GM12875 (cell line): ENCODE measurements around the gene PEX14.

Source experiments
- H3K4me3 ChIP-seq: one replicate; pipeline ENCODE4 v1.5.1; 2011; ENCODE audit warnings: low read depth, low read length, control low read depth
- CTCF ChIP-seq: IDR thresholded peaks from 2 replicates; pipeline ENCODE4 v1.5.1; 2011; ENCODE audit warnings: low read depth, mild to moderate bottlenecking, control low read depth, inconsistent platforms, low read length, moderate library complexity, borderline replicate concordance; ENCODE audit not compliant: insufficient read depth

Gene PEX14

GRCh38 chr1:10638559-10639005, 163.8 kb downstream of the PEX14 start:
- H3K4me3 ChIP-seq = no peak overlapping the region
- no peak for TF ChIP-seq CTCF

DNA sequence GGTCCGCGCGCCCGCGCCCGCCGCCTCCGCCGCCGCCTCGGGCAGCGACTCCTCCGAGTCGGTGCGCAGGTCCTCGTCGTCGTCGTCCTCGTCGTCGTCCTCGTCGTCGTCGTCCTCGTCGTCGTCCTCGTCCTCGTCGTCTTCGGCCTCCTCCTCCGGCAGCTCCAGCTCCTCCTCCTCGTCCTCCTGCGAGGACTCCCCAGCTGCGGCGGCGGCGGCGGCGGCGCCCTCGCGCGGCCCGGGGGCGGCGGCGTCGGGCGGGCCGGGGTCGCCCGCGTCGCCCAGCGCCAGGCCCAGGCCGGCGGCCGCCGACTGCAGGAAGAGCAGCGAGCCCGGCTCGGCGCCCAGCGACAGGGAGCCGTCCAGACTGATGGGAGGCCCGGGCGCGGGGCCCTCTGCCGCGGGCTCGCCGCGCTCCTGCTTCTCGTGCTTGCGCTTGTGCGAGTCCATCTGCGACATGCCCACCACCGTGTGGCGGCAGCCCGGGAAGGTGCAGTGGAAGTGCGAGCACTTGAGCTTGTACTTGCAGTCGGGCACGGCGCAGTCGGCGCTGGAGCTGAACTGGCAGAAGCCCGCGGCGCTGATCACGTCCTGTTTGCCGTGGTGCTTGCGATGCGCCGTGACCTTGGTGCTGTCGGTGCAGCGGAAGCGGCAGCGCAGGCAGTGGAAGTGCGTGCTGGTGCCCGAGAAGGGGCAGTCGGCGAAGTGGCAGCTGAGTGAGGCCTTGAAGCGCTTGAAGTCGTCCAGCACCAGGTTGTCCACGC, 164.4 kb downstream of the PEX14 start:
- TF ChIP-seq CTCF = no peak
- H3K4me3 ChIP-seq = no peak overlapping the region

GRCh38 chr1:10639775-10640578, 165.2 kb downstream of the PEX14 start:
- no peak overlapping the region for H3K4me3 ChIP-seq
- TF ChIP-seq CTCF = no peak

- TF ChIP-seq CTCF = no peak
- no peak overlapping the region for H3K4me3 ChIP-seq
Measured at GRCh38 chr1:10640843-10641553, 166.2 kb downstream of the PEX14 start.

DNA sequence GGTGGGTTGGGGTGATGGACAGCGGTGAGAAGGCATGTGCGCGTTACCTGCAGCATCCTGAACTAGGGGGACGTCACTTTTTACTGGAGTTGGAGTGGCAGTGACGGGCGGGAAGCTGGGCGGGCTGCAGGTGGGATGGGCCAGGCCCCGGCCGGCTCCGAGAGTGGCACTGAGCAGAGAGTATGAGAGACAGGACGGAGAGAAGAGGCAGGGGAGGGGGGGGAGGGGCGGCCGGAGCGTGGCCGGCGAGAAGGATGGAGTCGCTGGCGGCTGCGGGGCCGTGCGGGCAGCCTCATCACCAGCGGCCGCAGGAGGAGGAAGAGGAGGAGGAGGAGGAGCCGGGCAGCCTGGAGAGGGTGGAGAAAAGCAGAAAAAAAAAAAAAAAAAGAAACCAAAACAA, 167.2 kb downstream of the PEX14 start:
- TF ChIP-seq CTCF = no peak
- no peak overlapping the region for H3K4me3 ChIP-seq

- H3K4me3 ChIP-seq = no peak overlapping the region
- no peak for TF ChIP-seq CTCF
Measured at GRCh38 chr1:10642403-10643080, 167.8 kb downstream of the PEX14 start.
